ENCODE results near the gene SNRPD3. TPM values are rescaled to one million over a fixed set of nuclear protein-coding genes. Genes with fewer than 3 reads are reported as not detected.

The SNRPD3 gene
- total RNA-seq, 1 experiment from 2014 or later: 144 TPM

DNA sequence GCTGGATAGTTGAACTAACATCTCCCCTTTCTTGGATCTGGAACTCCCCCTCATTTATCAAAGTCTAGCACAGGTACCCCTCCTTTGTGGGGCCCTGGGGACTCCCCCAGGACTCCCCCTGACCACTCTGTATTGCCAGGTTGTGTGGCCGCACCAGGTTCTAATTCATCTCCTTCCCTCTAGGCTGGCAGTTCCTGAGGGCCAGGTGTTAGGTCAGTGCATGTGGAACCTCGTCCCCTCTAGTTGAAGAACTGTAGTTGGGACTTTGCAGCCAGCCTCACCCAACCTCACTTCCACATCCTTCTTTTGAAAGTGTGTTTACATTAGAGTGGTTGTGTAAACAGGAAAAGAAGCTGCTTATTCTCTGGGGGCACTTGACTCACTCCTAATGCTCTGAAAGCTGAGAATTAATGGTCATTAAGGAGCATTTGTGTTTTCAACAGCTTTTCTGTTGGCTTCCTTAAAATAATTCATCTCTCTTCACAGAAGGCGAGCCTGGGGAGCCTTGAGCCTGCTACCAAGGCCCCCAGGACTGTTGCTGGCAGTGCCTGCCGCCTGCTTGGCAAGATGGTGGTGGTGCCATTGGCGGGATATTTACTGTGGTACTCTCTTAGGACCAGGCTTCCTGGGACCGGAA, 48.9 kb upstream of the SNRPD3 start:
- H3K9ac ChIP-seq (ENCODE audit: low read length): no peak overlapping the region
- no TSS peak for BruUV-seq (replicated peaks)
- H3K36me3 ChIP-seq (ENCODE audit: control insufficient read depth in 1 of 2, insufficient read depth in 2 of 2, low read length in 2 of 2): no peaks in the 10 kb centered on the region
- no peaks in the 10 kb centered on the region for H4K20me1 ChIP-seq (ENCODE audit: insufficient read depth)
- no peak overlapping the region for H3K4me2 ChIP-seq (ENCODE audit: low read length)
- H2AFZ ChIP-seq (ENCODE audit: low read depth, low read length, poor library complexity, severe bottlenecking): no peak overlapping the region
- H3K79me2 ChIP-seq (ENCODE audit: insufficient read depth, low read length): no peaks in the 10 kb centered on the region
- RAD21 ChIA-PET (ENCODE audit: low non-redundant PET in 1 of 2, low total read pairs in 2 of 2, uncharacterized antibody in 2 of 2, unreplicated experiment in 2 of 2): no interaction called here
- H3K9me2 ChIP-seq (ENCODE audit: insufficient read depth): no peaks in the 10 kb centered on the region
- H3K27ac ChIP-seq (ENCODE audit: low read depth, low read length): no peak overlapping the region
- DNase-seq (ENCODE audit: low read depth, low spot score) (no peak), ATAC-seq (no peak)
- intact Hi-C loops (cut with micrococcal nuclease): no loop called here
- POLR2A ChIA-PET: interaction anchor here (1.0 kb wide), 1 partner anchor 15 kb away, joined by 3 read pairs; no protein-coding TSS in a partner anchor
- no peak overlapping the region for H3K4me3 ChIP-seq (replicated peaks in 1 of 2; ENCODE audit: low read depth in 1 of 2, low read length in 2 of 2)
- no peaks in the 10 kb centered on the region for H3K9me3 ChIP-seq (ENCODE audit: control insufficient read depth in 1 of 2, insufficient read depth in 1 of 2, low read depth in 1 of 2, low read length in 2 of 2)
- CTCF ChIA-PET: interaction anchor here (1.0 kb wide), 1 partner anchor 84 kb away, joined by 4 read pairs; no protein-coding TSS in a partner anchor
- peaks cover 0 to 5% of the 10 kb centered on the region in 2 experiments; a peak in 1 of 4 replicates for H3K4me1 ChIP-seq (ENCODE audit: control insufficient read depth in 1 of 2, insufficient read depth in 2 of 2, low read length in 2 of 2)
- no peak for TF ChIP-seq POLR2A (IDR thresholded peaks at IDR 0.05; ENCODE audit: borderline replicate concordance, extremely low read depth, insufficient read depth, insufficient read length)
- H3K27me3 ChIP-seq (ENCODE audit: insufficient read depth, low read length): no peaks in the 10 kb centered on the region

DNA sequence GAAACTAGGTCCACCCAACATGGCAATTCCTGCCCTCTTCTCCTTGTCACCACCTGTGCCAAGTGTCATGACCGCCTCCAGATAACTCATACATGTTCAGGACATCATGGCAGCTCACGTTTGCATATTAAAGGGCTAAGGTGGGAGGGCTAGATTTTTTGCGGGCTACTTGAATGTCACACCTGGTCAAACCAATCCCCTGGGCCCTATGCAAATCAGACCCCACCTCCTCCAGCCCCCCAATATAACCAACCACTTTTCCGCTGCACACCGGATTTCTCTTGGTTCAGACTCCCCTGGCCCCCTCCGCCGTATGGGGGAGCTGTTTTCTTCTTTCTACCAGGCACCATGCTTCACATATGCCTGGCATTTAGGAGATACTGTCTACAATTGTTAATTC, 48.1 kb upstream of the SNRPD3 start:
- Histone ChIP-seq H3K4me2 (ENCODE audit: low read length) (no peak overlapping the region), H4K20me1 (ENCODE audit: insufficient read depth) (no peaks in the 10 kb centered on the region), H3K4me1 (ENCODE audit: control insufficient read depth in 1 of 2, insufficient read depth in 2 of 2, low read length in 2 of 2) (peaks cover 0 to 5% of the 10 kb centered on the region in 2 experiments; a peak in 1 of 4 replicates), H3K27me3 (ENCODE audit: insufficient read depth, low read length) (peaks cover 1% of the 10 kb centered on the region; the same call in 1 of the 2 replicates), H3K9me2 (ENCODE audit: insufficient read depth) (no peaks in the 10 kb centered on the region), H3K4me3 (replicated peaks in 1 of 2; ENCODE audit: low read depth in 1 of 2, low read length in 2 of 2) (no peak overlapping the region), H2AFZ (ENCODE audit: low read depth, low read length, poor library complexity, severe bottlenecking) (no peak overlapping the region), H3K9me3 (ENCODE audit: control insufficient read depth in 1 of 2, insufficient read depth in 1 of 2, low read depth in 1 of 2, low read length in 2 of 2) (no peaks in the 10 kb centered on the region), H3K9ac (ENCODE audit: low read length) (no peak overlapping the region), H3K79me2 (ENCODE audit: insufficient read depth, low read length) (no peaks in the 10 kb centered on the region), H3K27ac (ENCODE audit: low read depth, low read length) (no peak overlapping the region), H3K36me3 (ENCODE audit: control insufficient read depth in 1 of 2, insufficient read depth in 2 of 2, low read length in 2 of 2) (no peaks in the 10 kb centered on the region)
- RAD21 ChIA-PET (ENCODE audit: low non-redundant PET in 1 of 2, low total read pairs in 2 of 2, uncharacterized antibody in 2 of 2, unreplicated experiment in 2 of 2): no interaction called here
- POLR2A ChIA-PET: interaction anchor here (1.0 kb wide), 1 partner anchor 14 kb away, joined by 3 read pairs; no protein-coding TSS in a partner anchor
- BruUV-seq (replicated peaks): no TSS peak
- no peak for TF ChIP-seq POLR2AphosphoS5 (IDR thresholded peaks at IDR 0.05; ENCODE audit: low read depth, low read length)
- TF ChIP-seq, protein P1, sequence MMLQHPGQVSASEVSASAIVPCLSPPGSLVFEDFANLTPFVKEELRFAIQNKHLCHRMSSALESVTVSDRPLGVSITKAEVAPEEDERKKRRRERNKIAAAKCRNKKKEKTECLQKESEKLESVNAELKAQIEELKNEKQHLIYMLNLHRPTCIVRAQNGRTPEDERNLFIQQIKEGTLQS (IDR thresholded peaks at IDR 0.05): no peak
- no peak for TF ChIP-seq MAX (IDR thresholded peaks at IDR 0.05)
- TF ChIP-seq SRF (IDR thresholded peaks at IDR 0.05; ENCODE audit: low read depth): no peak
- no peak for TF ChIP-seq RAD21 (IDR thresholded peaks at IDR 0.05; ENCODE audit: low read depth)
- ATAC-seq (no peak), DNase-seq (ENCODE audit: low read depth, low spot score) (no peak)
- CTCF ChIA-PET: interaction anchor here (1.0 kb wide), 1 partner anchor 85 kb away, joined by 4 read pairs; no protein-coding TSS in a partner anchor
- intact Hi-C loops (cut with micrococcal nuclease): no loop called here
